Measurements from ENCODE around the gene SLC16A14. TPM values are rescaled to one million over a fixed set of nuclear protein-coding genes. Genes with fewer than 3 reads are reported as not detected.

Gene SLC16A14
- total and polyA plus RNA-seq, 2 of the 8 experiments (the other 6 are each of a cell fraction or from before 2014, with no cell fraction given), result 2.1 to 3.0 TPM

GRCh38 chr2:230085201-230085600 is 16.5 kb upstream of the SLC16A14 start (continued):
- TF ChIP-seq CHD7 (IDR thresholded peaks at IDR 0.05; ENCODE audit: insufficient replicate concordance, low read length) (no peak), CREB1 (IDR thresholded peaks at IDR 0.05) (no peak), BRCA1 (IDR thresholded peaks at IDR 0.05; ENCODE audit: low read depth, low read length) (no peak), RAD21 (IDR thresholded peaks at IDR 0.05 in 1 of 2, conservative IDR thresholded peaks at IDR 0.05 in 1 of 2; ENCODE audit: low read depth in 2 of 2, low read length in 2 of 2) (no peak), NRF1 (IDR thresholded peaks at IDR 0.05; ENCODE audit: low read depth, low read length) (no peak), SP1 (IDR thresholded peaks at IDR 0.05; ENCODE audit: low read depth, low read length) (no peak), MAFK (IDR thresholded peaks at IDR 0.05; ENCODE audit: low read depth, low read length) (no peak), RXRA (IDR thresholded peaks at IDR 0.05; ENCODE audit: insufficient read depth, low read depth, low read length) (no peak)
